OCI-LY7 (cell line): ENCODE data around the gene ZNF532.

Experiments used
- CTCF ChIP-seq: fragments of 200-600 bp; sonication (generic); conservative IDR thresholded peaks from 2 replicates; pipeline ENCODE4 v1.5.1; 2014; ENCODE audit warnings: mild to moderate bottlenecking, antibody characterized with exemption, low read length, moderate library complexity, mixed read lengths
- EZH2phosphoT487 ChIP-seq: fragments of 200-600 bp; sonication (generic); IDR thresholded peaks from 2 replicates; pipeline ENCODE4 v1.6.1; 2018; ENCODE audit warnings: low read depth, borderline replicate concordance, mild to moderate bottlenecking, mixed run types, antibody characterized with exemption, low read length, moderate library complexity, mixed read lengths

- TF ChIP-seq CTCF (no peak), EZH2phosphoT487 (no peak)
Measured at GRCh38 chr18:58862356-58862755, 2.3 kb upstream of the ZNF532 start.
